HG03060 (cell line): ENCODE results near the gene MIOX.
"Not testable (repeated sequence)": the region's sequence is repeated elsewhere in the genome, so short reads cannot be mapped to it uniquely, and the experiment has no call there.

Source experiments
- ATAC-seq: cut with Tn5 transposase; IDR thresholded peaks from one replicate; pipeline ENCODE4 v1.9.1; 2021; ENCODE audit warnings: low read depth, moderate number of reproducible peaks; ENCODE audit not compliant: unreplicated experiment

Gene MIOX

GRCh38 chr22:50513175-50513574 is 26.5 kb downstream of the MIOX start:
- no peak for ATAC-seq

- ATAC-seq, result no peak
These were observed 29.4 kb downstream of the MIOX start for GRCh38 chr22:50516068-50516467.

DNA sequence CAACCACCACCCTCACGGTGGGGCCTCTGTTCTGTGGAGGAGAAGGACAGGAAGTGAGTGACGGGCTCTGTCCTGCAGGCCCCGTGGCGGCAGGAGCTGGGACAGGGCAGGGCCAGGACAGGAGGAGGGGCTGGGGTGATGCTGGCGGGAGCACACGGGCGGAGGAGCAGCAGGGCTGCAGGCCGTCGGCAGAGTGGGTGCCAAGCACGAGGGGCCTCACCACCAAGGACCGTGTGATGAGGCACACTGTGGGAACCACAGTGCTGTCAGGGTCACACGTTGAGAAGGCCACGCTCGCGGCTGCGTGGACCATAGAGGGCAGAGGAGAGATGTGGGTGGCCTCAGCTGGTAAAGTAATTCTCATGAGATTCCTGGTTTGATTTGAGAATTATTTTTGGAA is 30.2 kb downstream of the MIOX start:
- no peak for ATAC-seq

DNA sequence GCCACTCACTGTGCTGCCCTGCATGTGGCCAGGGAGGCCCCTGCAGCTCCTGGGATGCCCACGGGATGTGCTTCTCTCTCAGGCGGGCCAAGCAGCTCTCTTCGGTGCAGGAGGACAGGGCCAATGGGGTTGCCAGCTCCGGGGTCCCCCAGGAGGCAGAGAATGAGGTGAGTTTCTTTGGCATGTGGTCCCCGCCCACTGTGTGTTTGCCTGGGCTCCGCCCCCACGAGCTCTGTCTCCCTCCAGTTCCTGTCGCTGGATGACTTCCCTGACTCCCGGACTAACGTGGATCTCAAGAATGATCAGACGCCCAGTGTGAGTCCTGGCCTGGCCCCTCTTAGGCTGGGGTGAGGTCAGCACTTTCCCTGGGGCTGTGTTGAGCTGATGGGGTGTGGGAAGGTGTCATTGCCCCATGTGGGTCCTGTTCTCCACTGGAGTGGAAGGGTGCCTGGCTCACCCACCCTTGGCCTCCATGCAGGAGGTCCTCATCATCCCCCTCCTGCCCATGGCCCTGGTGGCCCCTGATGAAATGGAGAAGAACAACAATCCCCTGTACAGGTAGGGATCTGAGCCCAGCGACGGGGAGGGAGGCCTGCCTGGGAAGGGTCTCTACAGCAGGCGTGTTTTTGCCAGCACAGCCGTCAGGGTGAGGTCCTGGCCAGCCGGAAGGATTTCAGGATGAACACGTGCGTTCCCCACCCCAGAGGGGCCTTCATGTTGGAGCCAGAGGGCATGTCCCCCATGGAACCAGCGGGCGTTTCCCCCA is 31.0 kb downstream of the MIOX start:
- no peak for ATAC-seq

DNA sequence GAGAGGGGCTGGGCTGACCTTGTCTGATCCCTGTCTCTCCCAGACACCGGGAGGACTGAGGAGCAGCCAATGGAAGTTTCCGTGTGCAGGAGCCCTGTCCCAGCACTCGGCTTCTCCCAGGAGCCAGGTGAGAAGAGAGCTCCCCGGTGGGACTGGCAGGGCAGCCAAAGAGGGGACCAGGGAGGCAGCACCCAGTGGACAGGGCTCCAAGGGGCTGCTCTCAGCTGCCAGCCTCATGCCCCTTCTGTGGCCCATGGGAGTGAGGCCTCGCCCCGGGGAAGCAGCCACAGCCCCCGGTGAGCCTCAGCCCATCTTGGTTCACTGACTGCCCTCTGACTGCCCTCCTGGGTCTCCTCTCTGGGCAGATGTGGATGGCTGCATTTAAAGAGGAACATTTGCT is 31.9 kb downstream of the MIOX start:
- ATAC-seq, result no peak

DNA sequence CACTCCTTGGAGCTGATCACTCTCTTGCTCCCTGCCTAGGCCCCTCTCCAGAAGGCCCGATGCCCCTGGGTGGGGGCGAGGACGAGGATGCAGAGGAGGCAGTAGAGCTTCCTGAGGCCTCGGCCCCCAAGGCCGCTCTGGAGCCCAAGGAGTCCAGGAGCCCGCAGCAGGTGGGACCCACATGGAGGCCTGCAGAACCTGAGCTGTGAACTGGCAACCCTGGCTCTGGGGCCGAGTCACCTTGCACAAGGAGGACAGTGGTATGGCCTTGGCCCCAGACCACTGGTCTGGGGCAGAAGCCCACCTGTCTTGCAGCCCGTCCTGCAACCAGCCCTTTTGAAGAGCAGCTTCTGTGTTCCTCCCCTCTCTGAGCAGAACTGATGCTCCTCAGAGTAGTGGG is 32.5 kb downstream of the MIOX start:
- no peak for ATAC-seq

GRCh38 chr22:50520184-50520583 is 33.5 kb downstream of the MIOX start:
- ATAC-seq, result not testable (repeated sequence)

DNA sequence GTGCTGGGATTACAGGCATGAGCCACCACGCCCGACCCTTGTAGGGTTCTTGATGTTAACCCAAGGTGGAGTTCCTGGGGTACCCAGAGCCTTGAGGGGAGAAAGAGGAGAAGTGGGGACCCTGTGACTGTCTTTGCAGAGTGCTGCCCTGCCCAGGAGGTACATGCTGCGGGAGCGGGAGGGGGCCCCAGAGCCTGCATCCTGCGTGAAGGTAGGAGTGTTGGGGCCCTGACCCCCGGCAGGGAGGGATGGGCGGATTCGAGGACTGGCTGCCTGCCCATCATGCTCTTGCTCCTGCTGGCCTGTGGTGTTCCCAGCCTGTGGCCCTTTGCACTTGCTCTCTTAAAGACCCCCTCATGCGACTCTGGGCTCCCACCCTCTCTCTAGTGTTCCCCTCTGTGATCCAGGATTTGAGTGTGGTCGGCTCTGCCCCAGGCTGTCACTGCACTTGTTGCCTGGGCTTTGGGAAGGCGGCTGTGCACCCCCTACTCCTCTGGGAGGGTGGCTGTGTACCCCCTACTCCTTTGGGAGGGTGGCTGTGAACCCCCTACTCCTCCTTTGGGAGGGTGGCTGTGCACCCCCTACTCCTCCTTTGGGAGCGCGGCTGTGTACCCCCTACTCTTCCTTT is 34.3 kb downstream of the MIOX start:
- no peak for ATAC-seq

GRCh38 chr22:50521710-50522109 is 35.1 kb downstream of the MIOX start:
- ATAC-seq, result no peak

DNA sequence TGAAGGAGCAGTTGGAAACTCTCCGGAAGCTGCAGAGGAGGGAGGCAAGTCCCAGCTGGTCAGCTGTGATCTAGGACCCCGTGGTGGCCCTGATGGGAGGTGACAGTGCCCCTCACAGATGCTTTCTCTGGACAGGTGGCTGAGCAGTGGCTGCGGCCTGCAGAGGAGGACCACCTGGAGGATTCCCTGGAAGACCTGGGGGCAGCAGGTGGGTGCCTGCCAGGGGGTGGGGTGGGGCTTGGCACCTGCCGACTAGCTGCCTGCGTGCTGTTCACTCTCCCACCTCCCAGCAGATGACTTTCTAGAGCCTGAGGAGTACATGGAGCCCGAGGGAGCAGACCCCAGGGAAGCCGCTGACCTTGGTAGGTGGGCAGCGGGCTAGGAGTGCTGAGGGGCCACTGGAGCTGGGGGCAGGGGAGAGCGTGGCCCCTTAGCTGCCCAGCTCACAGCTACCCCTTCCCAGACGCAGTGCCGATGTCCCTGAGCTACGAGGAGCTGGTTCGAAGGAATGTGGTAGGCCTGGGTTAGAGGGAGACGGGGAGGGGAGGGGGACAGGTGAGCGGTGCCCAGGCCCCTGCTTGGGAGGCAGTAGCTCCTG is 35.6 kb downstream of the MIOX start:
- ATAC-seq, result no peak

GRCh38 chr22:50522806-50523438 is 36.3 kb downstream of the MIOX start:
- no peak for ATAC-seq

DNA sequence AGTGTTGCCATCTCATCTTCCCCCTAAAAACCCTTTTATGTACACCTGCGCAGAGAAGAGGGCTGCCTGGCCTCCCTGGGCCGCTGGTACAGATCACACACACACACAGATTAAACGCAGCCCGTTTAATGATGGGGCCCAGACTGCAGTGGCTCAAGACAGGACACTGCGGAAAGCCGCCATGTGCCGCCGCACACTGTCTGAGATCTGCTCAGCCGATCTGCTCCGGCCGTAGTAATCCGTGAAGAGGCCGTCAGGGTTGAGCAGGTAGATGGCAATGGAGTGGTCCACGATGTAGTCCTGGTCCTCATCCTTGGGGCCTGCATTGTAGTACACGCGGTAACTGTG is 36.8 kb downstream of the MIOX start:
- no peak for ATAC-seq

DNA sequence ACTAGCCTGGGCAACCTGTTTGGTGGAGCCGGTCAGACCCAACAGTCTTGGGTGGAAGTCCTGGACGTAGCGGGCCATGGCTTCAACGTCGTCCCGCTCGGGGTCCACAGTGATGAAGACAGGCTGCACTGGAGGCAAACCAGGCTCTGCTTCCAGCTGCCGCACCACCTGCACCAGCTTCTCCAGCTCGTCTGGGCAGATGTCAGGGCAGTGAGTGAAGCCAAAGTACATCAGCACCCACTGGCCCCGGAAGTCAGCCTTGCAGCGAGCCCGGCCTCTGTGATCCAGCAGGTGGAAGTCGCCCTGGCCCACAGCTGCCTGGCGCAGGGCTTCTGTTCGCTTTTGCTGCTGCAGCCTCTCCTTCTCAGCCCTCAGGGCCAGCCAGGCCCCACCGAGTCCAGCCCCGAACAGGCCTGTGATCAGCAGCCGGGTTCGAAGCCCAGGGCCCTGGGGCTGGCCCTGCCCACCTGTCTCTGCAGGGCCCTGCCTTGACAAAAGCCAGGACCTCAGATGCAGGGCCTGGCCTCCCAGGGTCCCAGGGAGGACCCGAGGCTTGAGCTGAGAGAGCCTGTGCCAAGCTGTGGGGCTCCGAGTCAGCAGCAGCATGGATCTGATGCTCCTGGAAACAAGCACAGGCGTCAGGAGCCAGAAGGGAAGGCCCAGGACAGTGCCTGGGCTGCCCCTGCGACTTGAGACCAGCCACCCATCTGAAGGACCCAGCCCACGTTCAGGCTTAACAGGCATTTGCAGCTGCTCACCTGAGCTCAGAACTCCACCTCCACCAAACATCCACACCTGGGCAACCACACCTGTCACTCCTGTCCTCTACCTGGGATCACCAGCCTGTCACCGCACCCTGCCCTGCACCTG is 37.4 kb downstream of the MIOX start:
- no peak for ATAC-seq

GRCh38 chr22:50524676-50525103 is 38.0 kb downstream of the MIOX start:
- no peak for ATAC-seq

DNA sequence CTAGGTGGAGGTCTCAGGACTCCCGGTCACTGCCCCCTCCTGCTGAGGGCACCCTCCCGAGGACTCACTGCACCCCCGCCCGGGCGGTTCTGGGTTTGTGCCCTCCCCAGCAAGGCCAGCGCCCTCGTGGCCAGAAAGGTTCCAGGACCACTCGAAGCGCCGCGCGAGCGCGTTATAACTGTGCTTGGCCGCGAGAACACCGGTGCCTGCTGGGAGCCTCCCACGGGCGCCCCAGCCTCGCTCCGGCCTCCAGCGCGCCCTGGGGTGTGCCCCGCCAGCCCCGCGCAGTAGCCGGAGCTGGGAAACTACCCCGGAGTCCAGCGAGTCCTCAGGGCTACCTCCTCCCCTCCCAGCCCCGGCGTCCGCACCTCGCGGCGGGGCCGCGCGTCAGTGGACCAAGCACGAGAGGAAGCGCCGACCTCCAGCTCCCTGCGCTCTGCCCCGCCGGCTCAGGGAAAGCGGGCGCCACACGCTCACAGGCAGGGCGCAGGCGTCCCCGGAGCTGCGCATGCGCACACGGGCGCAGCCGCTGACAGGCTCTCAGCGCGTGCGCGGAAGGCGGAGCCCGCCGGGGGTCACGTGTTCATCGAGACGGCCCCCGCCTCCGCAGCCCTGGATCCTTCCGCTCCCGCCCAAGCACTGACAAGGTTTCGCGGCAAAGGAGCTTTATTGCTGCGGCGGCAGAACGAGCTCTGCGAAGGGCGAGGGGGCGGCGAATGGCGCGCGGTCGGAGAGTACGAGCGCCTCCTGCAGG is 38.6 kb downstream of the MIOX start, which contains the start of gene SCO2:
Gene SCO2, minus strand, starts transcription at position 495 of the 754 bp plus-strand sequence. CDS start 1,187 bp downstream, outside the sequence.
- peak; percentile 32 for ATAC-seq

GRCh38 chr22:50525858-50526107 is 39.1 kb downstream of the MIOX start:
- no peak for ATAC-seq

GRCh38 chr22:50526108-50526833 is 39.6 kb downstream of the MIOX start:
- ATAC-seq, result peak; percentile 12

- ATAC-seq, result no peak
These were observed 40.5 kb downstream of the MIOX start for GRCh38 chr22:50526834-50527801.
